ENCODE data around the gene RAI2. TPM values are rescaled to one million over a fixed set of nuclear protein-coding genes. Genes with fewer than 3 reads are reported as not detected.

RAI2 gene
- total RNA-seq = 10 to 100 TPM in 1 of 4 donors, 1 to 10 TPM in 1, under 1 TPM in 2; 0.38 to 17.7 (median 2.5) TPM

GRCh38 chrX:17860811-17861488 is at the start of gene RAI2:
RAI2 (minus strand) TSS chrX:17861298; CDS start chrX:17802010, 59,288 bp downstream.
- Histone ChIP-seq H3K4me1 (peaks cover 0 to 18% (median 5%) of the 10 kb centered on the region in 3 donors), H3K36me3 (no peaks in the 10 kb centered on the region), H3K27ac (peak within 1 kb of the TSS; percentile 46 to 81 (median 70)), H3K4me3 (peak within 1 kb of the TSS; percentile 40 to 72 (median 52)), H3K9me3 (no peaks in the 10 kb centered on the region), H3K27me3 (peaks cover 0 to 34% (median 0%) of the 10 kb centered on the region in 4 donors)
- no peak for TF ChIP-seq POLR2A (IDR thresholded peaks at IDR 0.05)
- TF ChIP-seq, protein P1, sequence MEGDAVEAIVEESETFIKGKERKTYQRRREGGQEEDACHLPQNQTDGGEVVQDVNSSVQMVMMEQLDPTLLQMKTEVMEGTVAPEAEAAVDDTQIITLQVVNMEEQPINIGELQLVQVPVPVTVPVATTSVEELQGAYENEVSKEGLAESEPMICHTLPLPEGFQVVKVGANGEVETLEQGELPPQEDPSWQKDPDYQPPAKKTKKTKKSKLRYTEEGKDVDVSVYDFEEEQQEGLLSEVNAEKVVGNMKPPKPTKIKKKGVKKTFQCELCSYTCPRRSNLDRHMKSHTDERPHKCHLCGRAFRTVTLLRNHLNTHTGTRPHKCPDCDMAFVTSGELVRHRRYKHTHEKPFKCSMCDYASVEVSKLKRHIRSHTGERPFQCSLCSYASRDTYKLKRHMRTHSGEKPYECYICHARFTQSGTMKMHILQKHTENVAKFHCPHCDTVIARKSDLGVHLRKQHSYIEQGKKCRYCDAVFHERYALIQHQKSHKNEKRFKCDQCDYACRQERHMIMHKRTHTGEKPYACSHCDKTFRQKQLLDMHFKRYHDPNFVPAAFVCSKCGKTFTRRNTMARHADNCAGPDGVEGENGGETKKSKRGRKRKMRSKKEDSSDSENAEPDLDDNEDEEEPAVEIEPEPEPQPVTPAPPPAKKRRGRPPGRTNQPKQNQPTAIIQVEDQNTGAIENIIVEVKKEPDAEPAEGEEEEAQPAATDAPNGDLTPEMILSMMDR (IDR thresholded peaks at IDR 0.05) = no peak
- WGBS, 2 donors = 42% methylated on average over 9 of the region's 98 CpGs; no CpG with 5 or more reads in 1 of the 2 donors
- DNase-seq = no peak
- intact Hi-C loops (cut with DNase I) = no loop called here

- no peaks in the 10 kb centered on the region for H3K4me1 ChIP-seq
- 78 to 93% methylated on average over 1 of the region's 1 CpG for WGBS, 2 donors
- no peaks in the 10 kb centered on the region for H3K9me3 ChIP-seq
Measured at GRCh38 chrX:17888421-17888820, 27.3 kb upstream of the RAI2 start.

DNA sequence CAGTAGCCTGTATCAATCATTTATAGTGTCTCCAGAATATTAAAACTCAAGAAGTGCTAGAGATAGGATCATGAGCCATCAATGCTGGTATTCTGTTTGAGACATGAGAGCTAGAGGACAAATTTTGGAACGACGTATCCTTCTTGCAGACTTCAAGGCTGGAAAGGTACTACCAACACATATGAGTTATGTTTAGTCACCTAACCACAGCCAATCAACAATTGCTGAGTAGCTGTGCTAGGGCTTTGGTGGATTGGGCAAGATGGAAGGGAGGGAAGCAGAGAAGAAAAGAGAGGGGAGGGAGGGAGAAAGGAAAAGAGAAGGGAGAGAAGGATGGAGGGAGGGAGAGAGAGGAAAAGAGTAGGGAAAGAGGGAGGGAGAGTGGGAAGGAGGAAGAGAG is 21.6 kb upstream of the RAI2 start:
- Histone ChIP-seq H3K27ac (no peak overlapping the region), H3K36me3 (no peaks in the 10 kb centered on the region), H3K9me3 (no peaks in the 10 kb centered on the region), H3K27me3 (no peaks in the 10 kb centered on the region), H3K4me1 (no peaks in the 10 kb centered on the region), H3K4me3 (no peak overlapping the region)
- TF ChIP-seq, protein P1 (IDR thresholded peaks at IDR 0.05) = no peak
- TF ChIP-seq POLR2A (IDR thresholded peaks at IDR 0.05) = no peak
- no peak for DNase-seq
- 71 to 80% methylated on average over 1 to 2 of the region's 2 CpGs for WGBS, 2 donors
- intact Hi-C loops (cut with DNase I) = no loop called here

More at GRCh38 chrX:17888421-17888820, 27.3 kb upstream of the RAI2 start:
- Histone ChIP-seq H3K27ac (no peak overlapping the region), H3K36me3 (no peaks in the 10 kb centered on the region), H3K27me3 (no peaks in the 10 kb centered on the region), H3K4me3 (no peak overlapping the region)
- intact Hi-C loops (cut with DNase I) = no loop called here
- no peak for DNase-seq
- TF ChIP-seq, protein P1 (IDR thresholded peaks at IDR 0.05) = peak in 1 of 6 experiments; percentile 18
- no peak for TF ChIP-seq POLR2A (IDR thresholded peaks at IDR 0.05)

DNA sequence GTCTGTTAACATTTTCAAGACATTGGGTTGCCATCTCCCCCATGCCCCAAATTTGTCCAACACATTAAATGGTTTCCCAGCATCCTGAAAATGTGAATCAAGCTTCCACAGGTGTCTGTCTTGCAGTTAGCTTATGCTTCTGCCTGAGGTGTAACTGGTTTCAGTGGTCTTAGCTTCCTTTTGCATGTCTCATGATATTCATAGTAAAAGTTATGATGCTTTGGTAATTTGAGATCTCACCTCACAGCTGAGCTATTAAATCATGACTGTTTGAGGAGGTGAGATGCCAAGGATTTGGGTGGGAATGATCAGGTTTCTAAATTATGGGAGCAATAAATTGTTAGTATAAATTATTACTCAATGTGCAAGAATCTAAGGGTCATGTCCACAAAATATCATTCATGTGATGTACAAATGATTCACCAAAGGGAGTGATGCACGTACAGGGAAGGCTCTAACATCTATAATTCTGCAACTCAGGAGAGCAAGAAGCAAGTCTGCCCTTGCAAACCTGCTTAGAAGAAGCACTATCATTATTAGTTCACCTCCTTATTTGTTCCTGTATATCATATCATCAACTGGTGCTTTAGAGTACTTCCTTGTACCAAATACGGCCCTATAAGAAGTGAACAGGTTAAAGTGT is 17.1 kb upstream of the RAI2 start:
- TF ChIP-seq, protein P1 (IDR thresholded peaks at IDR 0.05) = no peak
- no peak for TF ChIP-seq POLR2A (IDR thresholded peaks at IDR 0.05)
- 35 to 73% methylated on average over 2 of the region's 2 CpGs for WGBS, 2 donors
- Histone ChIP-seq H3K9me3 (no peaks in the 10 kb centered on the region), H3K36me3 (no peaks in the 10 kb centered on the region), H3K4me3 (no peak overlapping the region), H3K4me1 (no peaks in the 10 kb centered on the region), H3K27me3 (no peaks in the 10 kb centered on the region), H3K27ac (no peak overlapping the region)
- intact Hi-C loops (cut with DNase I) = no loop called here
- no peak for DNase-seq

DNA sequence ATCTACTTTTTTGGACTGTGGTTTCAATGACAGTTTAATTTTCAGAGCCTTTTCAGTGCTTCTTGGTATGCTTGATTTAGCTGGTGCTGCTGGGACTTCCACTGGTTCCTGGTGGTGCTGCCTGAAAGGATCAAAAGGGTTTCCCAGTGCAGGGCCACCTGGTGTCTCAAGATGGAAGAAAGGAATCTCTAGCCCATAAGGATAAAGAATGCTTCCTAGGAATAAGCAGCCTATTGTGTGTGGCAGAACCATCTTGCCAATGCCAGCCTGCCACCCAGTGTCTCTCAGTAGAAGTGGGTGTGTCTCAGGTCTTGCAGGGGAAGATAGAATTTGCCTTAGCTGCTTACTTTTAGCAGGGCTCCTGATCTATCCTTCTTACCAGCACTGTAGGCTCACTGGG is 15.0 kb upstream of the RAI2 start:
- intact Hi-C loops (cut with DNase I) = no loop called here
- H3K4me3 ChIP-seq = no peak overlapping the region
- DNase-seq = no peak

More for the DNA sequence above, 15.0 kb upstream of the RAI2 start:
- no peak overlapping the region for H3K27ac ChIP-seq
- no peaks in the 10 kb centered on the region for H3K9me3 ChIP-seq
- H3K4me1 ChIP-seq = no peaks in the 10 kb centered on the region
- no peaks in the 10 kb centered on the region for H3K36me3 ChIP-seq
- TF ChIP-seq, protein P1 (IDR thresholded peaks at IDR 0.05) = no peak
- no peak for TF ChIP-seq POLR2A (IDR thresholded peaks at IDR 0.05)
- no peaks in the 10 kb centered on the region for H3K27me3 ChIP-seq
